SIG-M5 (cell line): ENCODE data around the gene RCAN2.

Source experiments
- DNase-seq: peaks from one replicate; lab custom pipeline; 2025; lab: John Stamatoyannopoulos, UW

Gene RCAN2

DNA sequence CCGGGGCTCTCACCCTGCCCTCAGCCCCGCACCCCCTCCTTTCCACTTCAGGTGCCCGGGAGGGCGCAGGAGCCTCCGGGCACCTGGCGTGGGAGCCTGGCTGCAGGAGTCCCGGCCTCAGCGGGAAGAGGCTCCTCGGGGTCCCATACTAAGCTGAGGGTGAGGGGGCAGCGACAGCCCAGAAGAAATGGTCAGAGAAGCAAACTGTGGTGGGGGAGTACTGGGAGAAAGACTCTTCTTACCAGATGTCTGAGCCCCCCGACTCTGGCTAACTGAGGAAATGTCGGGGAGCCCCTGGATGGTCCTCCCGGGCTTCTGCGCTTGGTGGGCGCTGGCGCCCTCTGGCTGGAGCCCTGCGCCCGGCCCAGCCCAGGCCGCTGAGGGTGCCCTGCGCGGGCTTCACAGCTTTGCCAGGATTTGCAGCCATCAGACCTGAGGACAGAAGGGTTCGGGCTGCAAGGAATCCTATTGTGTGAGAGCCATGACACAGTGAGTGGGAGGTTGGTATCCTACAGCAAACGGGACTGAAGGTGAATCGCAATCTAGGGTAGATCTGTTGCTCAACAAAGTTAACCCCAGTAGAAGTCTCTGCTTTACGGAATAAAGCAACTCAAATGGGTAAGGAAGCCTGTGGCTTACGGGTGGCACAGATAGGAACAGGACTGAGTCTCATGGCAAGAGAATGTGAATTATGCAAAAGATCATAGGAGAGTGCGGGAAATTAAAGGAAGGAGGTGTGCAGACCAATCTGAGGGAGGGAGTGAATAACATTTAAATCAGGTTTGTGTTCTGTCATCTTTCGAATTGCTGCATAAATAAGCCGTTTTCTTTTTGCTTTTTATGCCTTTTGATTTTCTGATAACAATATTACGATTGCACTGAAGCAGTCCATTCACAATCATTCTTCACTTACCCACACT, 639 bp upstream of the RCAN2 start:
- DNase-seq: no peak

DNA sequence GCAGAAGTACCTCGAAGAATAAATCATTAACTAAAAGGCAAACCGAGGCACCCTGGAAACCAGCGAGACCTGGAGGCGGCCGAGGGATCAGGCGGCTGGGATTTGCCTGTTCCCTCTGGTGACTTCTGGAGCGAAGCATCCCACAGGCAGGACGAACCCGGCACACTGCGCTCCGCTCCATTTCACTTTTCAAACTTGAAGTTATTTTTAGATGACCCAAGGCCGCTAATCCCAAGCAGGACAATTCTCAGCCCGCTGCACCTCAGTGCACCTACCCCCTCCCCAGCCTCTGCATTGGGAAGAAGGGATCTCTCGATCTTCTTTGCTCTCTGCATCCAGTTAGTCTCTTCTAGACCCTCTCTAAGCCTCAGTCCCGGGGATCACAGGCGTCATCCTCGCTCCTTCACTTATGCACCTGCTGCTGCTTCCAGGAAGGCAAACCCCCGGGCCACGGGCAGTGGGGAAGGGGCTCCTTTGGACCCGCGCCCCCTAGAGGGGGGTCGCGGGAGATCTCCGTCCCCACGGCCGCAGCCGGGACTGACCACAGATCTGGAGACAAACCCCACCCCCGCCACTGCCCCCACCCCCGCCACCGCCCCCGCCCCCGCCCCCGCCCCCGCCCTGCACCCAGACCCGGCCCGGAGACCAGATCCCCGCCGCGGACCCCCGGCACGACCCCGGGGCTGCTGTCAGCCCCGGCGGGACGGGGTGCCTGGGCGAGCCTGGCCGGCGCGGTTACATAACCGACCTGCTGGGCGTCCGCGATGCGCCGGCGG, 636 bp downstream of the RCAN2 start:
- DNase-seq: no peak

DNA sequence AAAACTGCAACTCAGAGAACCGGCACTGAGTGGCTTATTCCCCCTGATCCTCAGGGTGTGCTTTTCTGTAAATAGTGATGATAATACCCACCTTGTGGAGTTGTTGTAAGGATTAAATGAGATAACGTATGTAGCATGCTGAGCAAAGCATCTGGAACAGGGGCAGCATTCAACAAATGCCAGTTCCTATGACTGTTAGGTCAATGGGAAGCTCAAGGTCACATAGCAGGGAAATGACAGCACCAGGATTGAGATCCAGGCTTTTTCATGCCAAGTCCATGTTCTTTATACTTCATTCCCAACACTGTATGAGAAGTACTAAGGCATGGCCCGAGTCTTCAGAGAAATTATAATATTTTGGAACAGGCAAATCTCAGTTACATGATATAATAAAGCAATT, 5.1 kb downstream of the RCAN2 start:
- no peak for DNase-seq

DNA sequence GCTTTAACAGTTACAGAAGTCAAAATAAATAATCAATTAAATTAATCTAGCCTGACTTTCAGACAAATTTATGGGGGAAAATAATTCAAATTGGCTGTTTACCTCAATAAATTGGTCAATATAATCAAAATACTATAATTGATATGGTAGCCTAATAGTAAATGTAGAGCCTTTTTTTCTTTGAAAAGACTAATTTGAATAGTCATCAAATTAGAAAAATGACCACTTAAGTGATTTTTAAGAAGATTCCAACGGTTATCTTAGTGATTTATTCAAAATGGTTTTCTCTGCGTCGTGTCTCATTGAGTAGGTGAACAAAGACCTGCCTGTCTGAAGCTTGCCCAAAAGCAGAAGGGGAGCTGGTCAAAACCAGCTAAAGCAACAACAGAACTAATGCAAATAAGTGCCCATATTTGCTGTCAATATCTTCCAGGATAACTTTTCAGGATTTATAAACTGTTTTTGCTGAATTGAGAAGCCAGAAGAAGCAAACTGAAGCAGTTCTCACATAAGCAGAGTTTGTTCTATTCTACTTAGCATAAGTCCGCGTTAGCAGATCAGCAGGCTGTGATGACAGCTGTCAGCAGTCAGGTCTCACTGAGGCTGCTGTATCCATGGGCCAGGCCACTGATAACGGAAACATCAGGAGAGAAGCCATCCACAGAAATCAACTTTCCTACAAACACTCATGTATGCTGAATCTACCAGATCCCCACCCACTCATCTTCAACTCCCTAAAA, 7.0 kb downstream of the RCAN2 start:
- DNase-seq: no peak

DNA sequence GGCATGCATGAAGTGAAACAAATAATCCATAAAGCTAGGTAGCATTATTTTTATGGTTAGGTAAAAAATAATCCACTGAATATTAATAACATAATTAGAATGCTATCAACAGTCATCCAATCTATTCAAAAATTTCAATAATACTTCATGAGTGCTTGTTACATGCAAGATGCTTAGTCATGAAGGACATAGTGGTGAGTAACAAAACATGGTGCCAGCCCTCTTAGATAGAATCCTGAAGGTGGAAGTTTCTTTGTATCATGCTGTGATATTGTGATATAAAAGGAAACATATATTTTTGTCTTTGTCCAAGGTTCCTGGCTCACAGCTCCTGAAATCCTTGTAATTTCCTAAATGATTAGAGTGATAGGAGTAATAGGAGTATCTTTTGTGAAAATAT, 14.9 kb downstream of the RCAN2 start:
- no peak for DNase-seq

DNA sequence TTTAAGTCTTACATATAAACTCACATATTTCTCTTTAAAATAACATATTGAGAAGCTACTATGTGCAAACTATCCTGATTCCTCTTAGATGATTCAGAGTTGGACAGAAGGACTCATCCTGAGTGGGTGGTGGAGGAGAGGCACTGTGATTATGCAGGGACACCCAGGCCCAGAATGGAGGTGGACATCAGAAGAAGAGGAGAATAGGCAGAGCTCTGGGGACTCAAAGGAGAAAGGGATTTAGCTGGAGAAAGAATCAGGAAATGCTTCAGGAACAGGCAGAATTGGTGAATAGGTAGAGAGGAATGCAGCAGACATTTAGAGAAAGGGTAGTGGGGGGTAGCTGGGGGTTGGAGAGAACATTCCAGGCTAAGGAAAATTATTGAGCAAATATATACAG, 17.4 kb downstream of the RCAN2 start:
- DNase-seq: no peak

GRCh38 chr6:46472243-46472642, 19.0 kb downstream of the RCAN2 start:
- DNase-seq: no peak

- no peak for DNase-seq
These were observed 22.2 kb downstream of the RCAN2 start for GRCh38 chr6:46469021-46469420.

DNA sequence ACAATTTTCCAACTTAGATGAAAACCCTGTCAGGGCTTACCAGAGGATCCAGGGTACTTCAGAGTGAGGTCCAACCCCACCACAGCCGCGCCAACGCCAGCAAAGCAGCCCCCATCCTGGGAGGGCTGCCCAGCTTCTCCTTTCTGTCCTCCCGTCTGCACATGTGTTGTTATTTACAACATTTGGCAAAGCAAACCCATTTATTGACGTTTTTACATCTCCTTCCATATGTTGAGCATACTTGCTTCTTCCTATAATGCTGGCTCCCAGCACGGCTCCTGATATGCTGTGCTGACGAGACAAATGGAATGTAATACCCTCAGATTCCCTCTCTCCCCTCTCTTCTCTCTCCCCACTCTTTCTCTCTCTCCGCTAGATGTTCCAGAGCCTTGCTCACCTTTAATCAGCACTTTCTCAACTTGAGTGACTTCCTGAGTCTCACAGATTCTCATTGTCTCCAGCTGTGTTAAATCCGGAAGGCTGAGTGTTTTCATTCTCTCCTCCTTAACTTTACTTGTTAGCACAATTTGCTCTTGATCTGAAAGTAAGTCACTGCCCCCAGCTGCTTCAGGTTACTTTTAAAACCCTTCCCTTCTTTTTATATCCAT, 22.7 kb downstream of the RCAN2 start:
- DNase-seq: no peak

GRCh38 chr6:46466570-46466969, 24.7 kb downstream of the RCAN2 start:
- no peak for DNase-seq

- DNase-seq: no peak
These were observed 25.7 kb downstream of the RCAN2 start for GRCh38 chr6:46465294-46466165.

DNA sequence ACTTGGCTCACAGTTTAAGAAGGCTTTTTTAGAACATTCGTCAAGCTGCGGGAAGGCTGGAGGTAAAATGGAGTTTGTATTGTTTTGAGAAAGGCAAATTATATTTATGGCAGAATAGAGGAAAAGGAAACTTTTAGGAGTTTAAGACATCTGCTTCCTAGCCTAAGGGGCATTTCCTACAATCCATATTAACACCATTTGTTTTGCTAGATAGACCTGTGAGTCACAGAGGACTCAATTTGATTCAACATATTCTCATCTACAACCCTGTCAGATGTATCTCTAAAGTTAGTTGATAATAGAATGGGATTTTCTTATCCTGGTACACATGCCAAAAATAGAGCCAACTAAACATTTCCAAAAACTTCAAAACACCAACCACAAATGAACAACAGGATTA, 35.0 kb downstream of the RCAN2 start:
- no peak for DNase-seq

DNA sequence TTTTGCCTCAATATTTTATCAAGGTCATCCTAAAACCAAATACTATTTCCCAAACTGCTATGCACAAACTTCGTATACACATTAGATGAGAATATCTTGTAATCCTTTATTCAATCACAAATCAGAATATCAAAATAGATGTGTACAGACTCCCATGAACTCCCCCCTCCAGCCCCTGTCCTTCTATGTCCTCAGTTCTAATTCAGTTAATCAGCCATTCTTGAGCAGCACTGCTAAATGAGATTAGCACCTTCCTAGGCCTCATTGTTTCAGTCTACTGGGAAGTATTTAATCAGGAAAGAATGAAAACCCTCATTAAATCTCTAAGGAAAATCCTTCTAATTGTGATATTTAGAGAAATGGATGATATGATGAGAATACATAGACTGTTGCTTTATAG, 36.6 kb downstream of the RCAN2 start:
- DNase-seq: no peak

- DNase-seq: no peak
These were observed 37.4 kb downstream of the RCAN2 start for GRCh38 chr6:46453741-46454316.

GRCh38 chr6:46453216-46453615, 38.0 kb downstream of the RCAN2 start:
- DNase-seq: no peak

DNA sequence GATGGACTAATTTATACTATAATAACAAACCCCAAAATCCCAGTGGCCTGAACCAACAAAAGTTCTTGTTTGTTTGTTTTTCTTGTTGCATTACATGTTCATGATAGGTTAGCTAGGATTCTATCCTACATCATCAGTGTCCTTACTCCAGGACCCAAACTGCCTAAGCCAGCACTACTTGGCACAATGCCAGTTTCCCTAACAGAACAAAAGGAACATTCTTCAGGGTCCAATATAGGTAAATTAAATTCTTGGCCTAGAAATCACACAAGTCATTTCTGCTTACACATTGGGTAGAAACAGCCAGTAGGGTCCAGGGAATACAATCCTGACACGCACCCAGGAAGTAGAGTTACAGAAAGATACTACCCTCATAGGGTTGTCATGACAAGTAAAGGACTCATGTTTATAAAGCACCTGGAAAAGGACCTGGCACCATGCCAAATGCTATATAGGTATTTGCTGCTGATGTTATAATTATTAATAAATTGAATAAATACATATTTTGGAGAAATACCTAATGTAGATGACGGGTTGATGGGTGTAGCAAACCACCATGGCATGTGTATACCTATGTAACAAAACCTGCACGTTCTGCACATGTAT, 38.8 kb downstream of the RCAN2 start:
- DNase-seq: no peak

DNA sequence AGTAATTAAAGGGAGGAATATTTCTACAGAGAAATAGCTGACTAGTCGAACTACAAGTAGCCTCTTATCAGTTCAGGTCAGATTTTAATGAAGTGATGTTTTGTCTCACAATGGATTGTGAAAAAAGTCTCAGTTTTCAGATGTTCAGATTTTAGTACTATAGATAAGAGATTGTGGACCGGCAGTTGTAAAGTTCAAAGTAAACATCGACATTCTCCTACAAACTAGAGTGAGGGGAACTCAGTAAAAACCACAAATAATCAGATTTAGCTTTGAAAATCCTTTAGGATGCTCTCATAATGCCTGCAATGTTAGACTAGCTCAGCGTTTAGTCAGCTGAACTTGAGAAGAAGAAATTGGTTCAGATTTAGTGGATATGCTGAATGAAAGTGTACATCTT, 39.9 kb downstream of the RCAN2 start:
- no peak for DNase-seq

DNA sequence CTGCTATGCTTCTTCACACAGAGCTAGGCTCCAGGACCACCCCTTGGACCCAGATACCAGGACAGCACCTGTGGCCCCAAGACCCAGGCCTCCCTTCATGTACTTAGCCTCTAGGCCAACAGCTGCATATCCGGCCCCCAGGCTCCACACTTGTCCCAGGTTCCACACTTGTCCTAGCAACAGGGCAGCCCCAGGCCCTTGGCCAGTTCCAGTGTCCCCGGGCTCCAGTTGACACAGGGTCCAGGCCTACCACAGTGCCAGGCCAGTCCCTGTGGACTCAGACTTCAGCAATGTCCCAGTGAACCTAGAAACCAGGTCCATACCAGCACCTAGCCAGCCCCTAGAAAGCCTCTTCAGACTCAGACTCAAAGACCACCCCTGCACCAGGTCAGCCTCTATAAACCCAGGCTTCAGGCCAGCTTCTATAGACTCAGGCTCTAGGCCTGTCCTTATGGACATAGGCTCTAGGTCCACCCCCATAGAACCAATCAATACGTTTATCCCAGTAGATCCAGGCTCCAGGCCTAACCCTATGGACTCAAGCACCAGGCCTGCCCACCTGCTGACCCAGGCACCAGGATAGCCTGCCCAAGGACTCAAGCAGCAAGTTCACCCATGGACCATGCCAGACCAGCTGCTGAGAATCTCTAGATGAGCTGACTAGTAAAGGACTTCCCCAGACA, 46.3 kb downstream of the RCAN2 start:
- DNase-seq: no peak

- no peak for DNase-seq
These were observed 47.6 kb downstream of the RCAN2 start for GRCh38 chr6:46443623-46444022.

- no peak for DNase-seq
These were observed 50.6 kb downstream of the RCAN2 start for GRCh38 chr6:46440641-46441040.
